Left ventricle myocardium inferior (tissue), 1 donor: ENCODE results near the gene ENO2. TPM values are rescaled to one million over a fixed set of nuclear protein-coding genes. Genes with fewer than 3 reads are reported as not detected.
"Not testable (repeated sequence)": the region's sequence is repeated elsewhere in the genome, so short reads cannot be mapped to it uniquely, and the experiment has no call there.

ENCODE experiments used
- DNase-seq: peaks from one replicate; pipeline ENCODE4 v3.0.0-alpha.2; 2020
- H3K27ac ChIP-seq: fragments of 200-600 bp; replicated peaks from 2 replicates; pipeline ENCODE4 v1.8.0; 2021
- H3K27me3 ChIP-seq: fragments of 200-600 bp; 2 replicates; pipeline ENCODE4 v1.8.0; 2021; ENCODE audit warnings: low read depth
- H3K36me3 ChIP-seq: fragments of 200-600 bp; 2 replicates; pipeline ENCODE4 v1.8.0; 2021
- H3K4me1 ChIP-seq: fragments of 200-600 bp; 2 replicates; pipeline ENCODE4 v1.8.0; 2021
- H3K4me3 ChIP-seq: fragments of 200-600 bp; 2 replicates; pipeline ENCODE4 v1.8.0; 2021; ENCODE audit warnings: mild to moderate bottlenecking, moderate library complexity
- H3K9me3 ChIP-seq: fragments of 200-600 bp; replicated peaks from 2 replicates; pipeline ENCODE4 v1.8.0; 2021
- CTCF ChIP-seq: fragments of 200-600 bp; IDR thresholded peaks from 2 replicates; pipeline ENCODE4 v1.8.0; 2021; ENCODE audit warnings: antibody characterized with exemption, mild to moderate bottlenecking, borderline replicate concordance
- intact Hi-C: fragments of 100-400 bp; cut with micrococcal nuclease; formaldehyde crosslinking; loops from one replicate; pipeline ENCODE4 v1.11.0; 2022
- total RNA-seq: library from RNA; stranded (reverse); fragmentation: NEBNext Ultra II Directional; extraction: Animal tissue kit (Norgen Biotek cat#: 25700); gene quantifications from one replicate; pipeline ENCODE4 v1.2.1, GENCODE V29; 2021
- donor health status: DM: no; HTN: yes; CAD: no; lungs with severe emphysema.

ENO2 gene
- total RNA-seq, 1 donor from 2014 or later, result 14.8 TPM

DNA sequence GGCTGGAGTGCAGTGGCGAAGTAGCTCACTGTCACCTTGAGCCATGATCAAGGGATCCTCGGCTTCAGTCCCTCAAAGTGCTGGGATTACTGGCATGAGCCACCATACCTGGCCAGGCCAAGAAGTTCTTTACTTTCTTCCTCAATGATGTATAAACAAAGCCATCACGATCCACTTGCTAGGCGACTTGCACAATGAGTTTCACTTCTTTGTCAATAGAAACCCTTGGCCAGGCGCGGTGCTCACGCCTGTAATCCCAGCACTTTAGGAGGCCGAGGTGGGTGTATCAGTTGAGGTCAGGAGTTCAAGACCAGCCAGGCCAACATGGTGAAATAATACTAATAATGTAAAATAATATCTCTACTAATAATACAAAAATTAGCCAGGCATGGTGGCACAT is 26.9 kb upstream of the ENO2 start:
- no peak for TF ChIP-seq CTCF
- Histone ChIP-seq H3K9me3 (no peaks in the 10 kb centered on the region), H3K27me3 (no peaks in the 10 kb centered on the region), H3K36me3 (peaks cover 20% of the 10 kb centered on the region), H3K27ac (no peak overlapping the region), H3K4me1 (peaks cover 12% of the 10 kb centered on the region), H3K4me3 (no peak overlapping the region)
- intact Hi-C loops, result no loop called here
- DNase-seq, result no peak

- peaks cover 12% of the 10 kb centered on the region for H3K4me1 ChIP-seq
- intact Hi-C loops, result no loop called here
- H3K9me3 ChIP-seq, result no peaks in the 10 kb centered on the region
- peaks cover 13% of the 10 kb centered on the region for H3K36me3 ChIP-seq
- H3K27ac ChIP-seq, result no peak overlapping the region
- no peak for DNase-seq
- H3K27me3 ChIP-seq, result no peaks in the 10 kb centered on the region
- no peak overlapping the region for H3K4me3 ChIP-seq
- TF ChIP-seq CTCF, result no peak
These were observed 26.0 kb upstream of the ENO2 start for GRCh38 chr12:6888360-6888759.

DNA sequence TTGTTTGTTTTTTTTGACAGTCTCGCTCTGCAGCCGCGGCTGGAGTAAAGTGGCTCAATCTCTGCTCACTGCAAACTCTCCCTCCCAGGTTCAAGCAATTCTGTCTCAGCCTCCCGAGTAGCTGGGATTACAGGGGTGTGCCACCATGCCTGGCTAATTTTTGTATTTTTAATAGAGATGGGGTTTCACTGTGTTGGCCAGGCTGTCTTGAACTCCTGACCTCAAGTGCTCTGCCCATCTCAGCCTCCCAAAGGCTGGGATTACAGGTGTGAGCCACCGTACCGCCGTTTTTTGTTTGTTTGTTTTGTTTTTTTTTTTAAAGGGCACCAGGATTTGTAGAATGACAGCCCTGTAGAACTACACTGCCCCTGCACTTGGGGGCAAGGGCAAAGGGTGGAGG is 25.6 kb upstream of the ENO2 start:
- intact Hi-C loops, H3K9me3 ChIP-seq, H3K4me3 ChIP-seq, DNase-seq, H3K27ac ChIP-seq, H3K36me3 ChIP-seq, H3K27me3 ChIP-seq: not testable (repeated sequence)
- peaks cover 12% of the 10 kb centered on the region for H3K4me1 ChIP-seq

DNA sequence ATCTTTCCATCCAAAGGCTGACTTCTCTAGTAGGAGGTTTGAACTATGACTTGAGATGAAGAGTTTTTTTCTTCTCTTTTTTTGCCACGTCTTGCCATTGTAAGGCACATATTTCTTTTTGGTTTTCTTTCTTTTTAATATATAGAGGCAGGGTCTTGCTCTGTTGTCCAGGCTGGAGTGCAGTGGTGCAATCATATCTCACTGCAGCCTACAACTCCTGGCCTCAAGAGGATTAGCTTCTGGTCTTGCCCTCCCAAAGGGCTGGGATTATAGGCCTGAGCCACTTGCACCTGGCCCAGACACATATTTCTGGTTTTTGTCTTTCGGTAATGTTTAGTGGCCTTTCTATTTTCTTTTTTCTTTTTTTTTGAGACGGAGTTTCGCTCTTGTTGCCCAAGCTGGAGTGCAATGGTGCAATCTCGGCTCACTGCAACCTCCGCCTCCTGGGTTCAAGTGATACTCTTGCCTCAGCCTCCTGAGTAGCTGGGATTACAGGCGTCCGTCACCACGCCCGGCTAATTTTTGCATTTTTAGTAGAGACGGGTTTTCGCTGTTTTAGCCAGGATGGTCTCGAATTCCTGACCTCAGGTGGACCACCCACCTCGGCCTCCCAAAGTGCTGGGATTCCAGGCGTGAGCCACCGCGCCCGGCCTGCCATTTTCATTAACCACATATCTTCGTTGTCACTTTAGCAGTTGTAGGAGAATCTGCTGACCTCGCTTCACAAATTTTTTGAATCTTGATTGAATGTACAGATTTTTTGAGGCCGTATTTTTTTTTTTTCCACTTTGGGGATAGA is 24.4 kb upstream of the ENO2 start:
- H3K36me3 ChIP-seq, H3K9me3 ChIP-seq, H3K4me3 ChIP-seq, intact Hi-C loops, DNase-seq, H3K27me3 ChIP-seq: not testable (repeated sequence)
- Histone ChIP-seq H3K27ac (peak overlapping the region; percentile 94), H3K4me1 (peaks cover 12% of the 10 kb centered on the region)

GRCh38 chr12:6890789-6891645 is 23.4 kb upstream of the ENO2 start:
- Histone ChIP-seq H3K4me1 (peaks cover 12% of the 10 kb centered on the region), H3K27ac (peak overlapping the region; percentile 94), H3K4me3 (peak overlapping the region; percentile 68), H3K9me3 (no peaks in the 10 kb centered on the region), H3K27me3 (no peaks in the 10 kb centered on the region), H3K36me3 (no peaks in the 10 kb centered on the region)
- peak; percentile 96 for TF ChIP-seq CTCF
- intact Hi-C loops, result no loop called here
- peak; percentile 99 for DNase-seq

GRCh38 chr12:6891646-6892001 is 22.8 kb upstream of the ENO2 start:
- Histone ChIP-seq H3K4me3 (peak overlapping the region; percentile 68), H3K4me1 (peaks cover 12% of the 10 kb centered on the region), H3K9me3 (no peaks in the 10 kb centered on the region), H3K27me3 (no peaks in the 10 kb centered on the region), H3K27ac (peak overlapping the region; percentile 94), H3K36me3 (no peaks in the 10 kb centered on the region)
- intact Hi-C loops, result no loop called here
- TF ChIP-seq CTCF, result no peak
- DNase-seq, result no peak

DNA sequence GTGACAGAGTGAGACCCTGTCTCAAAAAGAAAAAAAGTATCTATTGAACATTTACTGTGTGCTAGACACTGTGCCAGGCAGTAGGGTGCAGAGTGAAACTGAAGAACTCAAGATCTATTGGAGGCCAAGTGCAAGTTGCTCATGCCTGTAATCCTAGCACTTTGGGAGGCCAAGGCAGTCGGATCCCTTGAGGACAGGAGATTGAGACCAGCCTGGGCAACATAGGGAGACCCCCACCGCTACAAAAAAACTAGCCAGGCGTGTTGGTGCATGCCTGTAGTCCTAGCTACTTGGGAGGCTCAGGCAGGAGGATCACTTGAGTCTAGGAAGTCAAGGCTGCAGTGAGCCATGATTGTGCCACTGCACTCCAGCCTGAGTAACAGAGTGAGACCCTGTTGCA is 21.7 kb upstream of the ENO2 start:
- not testable (repeated sequence) for DNase-seq

More for the DNA sequence above, 21.7 kb upstream of the ENO2 start:
- H3K36me3 ChIP-seq, H3K9me3 ChIP-seq, intact Hi-C loops, H3K4me3 ChIP-seq, H3K27me3 ChIP-seq, H3K27ac ChIP-seq: not testable (repeated sequence)
- H3K4me1 ChIP-seq, result peaks cover 12% of the 10 kb centered on the region
